ENCODE measurements around the gene TEP1. TPM values are rescaled to one million over a fixed set of nuclear protein-coding genes. Genes with fewer than 3 reads are reported as not detected.

Gene TEP1
- total and polyA plus RNA-seq, 2 of the 13 experiments (the other 11 are each of a cell fraction or from before 2014, with no cell fraction given): 11.0 to 12.8 TPM

GRCh38 chr14:20412876-20413743 is at the start of gene TEP1 (continued):
- TF ChIP-seq ZNF234 (CRISPR knock-in tag; conservative IDR thresholded peaks at IDR 0.05) (peak; percentile 79; the same call in 1 of the 2 replicates), PAF1 (CRISPR knock-in tag; IDR thresholded peaks at IDR 0.05) (no peak), TCF7L2 (IDR thresholded peaks at IDR 0.05; ENCODE audit: low read depth, low read length) (no peak), MED13 (CRISPR knock-in tag; IDR thresholded peaks at IDR 0.05) (peak; percentile 74), CREBL2 (CRISPR knock-in tag; IDR thresholded peaks at IDR 0.05; ENCODE audit: borderline replicate concordance) (peak; percentile 68; the same call in 1 of the 2 replicates), ERF (CRISPR knock-in tag; IDR thresholded peaks at IDR 0.05) (peak; percentile 90), MXD4 (CRISPR knock-in tag; IDR thresholded peaks at IDR 0.05) (no peak), FOXA1 (IDR thresholded peaks at IDR 0.05) (no peak), FOXA1 (CRISPR knock-in tag; IDR thresholded peaks at IDR 0.05) (no peak; the same call in 1 of the 2 replicates), NKX3-1 (CRISPR knock-in tag; IDR thresholded peaks at IDR 0.05) (peak; percentile 87; the same call in 1 of the 2 replicates), POGZ (CRISPR knock-in tag; IDR thresholded peaks at IDR 0.05) (peak; percentile 87), TRIM22 (IDR thresholded peaks at IDR 0.05) (no peak), ZNF383 (CRISPR knock-in tag; IDR thresholded peaks at IDR 0.05; ENCODE audit: borderline replicate concordance) (peak; percentile 58; the same call in 1 of the 2 replicates), ZNF850 (CRISPR knock-in tag; conservative IDR thresholded peaks at IDR 0.05) (no peak), E2F1 (CRISPR knock-in tag; IDR thresholded peaks at IDR 0.05) (peak; percentile 26; the same call in 1 of the 2 replicates), ZSCAN12 (CRISPR knock-in tag; IDR thresholded peaks at IDR 0.05) (0 out of 2 replicates have a peak, but pooled peaks have one; percentile 23), SIX1 (CRISPR knock-in tag; IDR thresholded peaks at IDR 0.05; ENCODE audit: borderline replicate concordance) (no peak), KDM1A (CRISPR knock-in tag; IDR thresholded peaks at IDR 0.05) (no peak), BRCA1 (CRISPR knock-in tag; IDR thresholded peaks at IDR 0.05) (peak; percentile 80; the same call in 1 of the 2 replicates), ZSCAN21 (CRISPR knock-in tag; IDR thresholded peaks at IDR 0.05; ENCODE audit: borderline replicate concordance) (no peak; the same call in none of the 2 replicates), MXD3 (CRISPR knock-in tag; IDR thresholded peaks at IDR 0.05) (peak; percentile 85), NFAT5 (CRISPR knock-in tag; IDR thresholded peaks at IDR 0.05) (no peak), ZNF724P (CRISPR knock-in tag; IDR thresholded peaks at IDR 0.05; ENCODE audit: borderline replicate concordance) (peak; percentile 87; the same call in 1 of the 2 replicates)
